DOHH2 (cell line): Measurements from ENCODE around the gene RPRD1A.

Experiments used
- CTCF ChIP-seq: fragments of 200-600 bp; sonication (generic); IDR thresholded peaks from one replicate; pipeline ENCODE4 v1.5.1; 2014; ENCODE audit warnings: antibody characterized with exemption, mild to moderate bottlenecking, low read depth, low read length; ENCODE audit not compliant: poor library complexity, severe bottlenecking
- EZH2phosphoT487 ChIP-seq: fragments of 200-600 bp; sonication (generic); IDR thresholded peaks from 2 replicates; pipeline ENCODE4 v1.6.1; 2017; ENCODE audit warnings: borderline replicate concordance, mild to moderate bottlenecking, antibody characterized with exemption, low read length, moderate library complexity, mixed read lengths

- no peak for TF ChIP-seq CTCF
- no peak for TF ChIP-seq EZH2phosphoT487
Measured at GRCh38 chr18:35983147-35983546, 84.2 kb downstream of the RPRD1A start.
